Trophoblast cell (in vitro differentiated cells and primary cell): ENCODE results near the gene IST1.

Source experiments
- DNase-seq, 2 donors: peaks; one replicate each; pipeline ENCODE4 v3.0.0-alpha.2; 2016
- H2AFZ ChIP-seq: 2 replicates; pipeline ENCODE4 v1.6.1; 2013; ENCODE audit warnings: low read length, moderate library complexity, mild to moderate bottlenecking; ENCODE audit not compliant: insufficient read depth, poor library complexity
- H2AK5ac ChIP-seq: 2 replicates; pipeline ENCODE4 v1.6.1; 2013; ENCODE audit warnings: mild to moderate bottlenecking, low read length
- H2BK120ac ChIP-seq: 2 replicates; pipeline ENCODE4 v1.6.1; 2013; ENCODE audit warnings: low read length, mild to moderate bottlenecking, moderate library complexity; ENCODE audit not compliant: insufficient read depth, poor library complexity
- H2BK12ac ChIP-seq: 2 replicates; pipeline ENCODE4 v1.6.1; 2013; ENCODE audit warnings: mild to moderate bottlenecking, low read length, moderate library complexity
- H2BK5ac ChIP-seq: 2 replicates; pipeline ENCODE4 v1.6.1; 2013; ENCODE audit warnings: low read length, low read depth, moderate library complexity, mild to moderate bottlenecking; ENCODE audit not compliant: poor library complexity
- H3K14ac ChIP-seq: 2 replicates; pipeline ENCODE4 v1.6.1; 2013; ENCODE audit warnings: mild to moderate bottlenecking, low read length
- H3K18ac ChIP-seq: 2 replicates; pipeline ENCODE4 v1.6.1; 2013; ENCODE audit warnings: mild to moderate bottlenecking, low read length
- H3K23ac ChIP-seq: 2 replicates; pipeline ENCODE4 v1.6.1; 2013; ENCODE audit warnings: low read length
- H3K27ac ChIP-seq: 2 replicates; pipeline ENCODE4 v1.5.1; 2013; ENCODE audit warnings: low read depth, mild to moderate bottlenecking, inconsistent platforms, low read length, moderate library complexity
- H3K27me3 ChIP-seq: 2 replicates; pipeline ENCODE4 v1.6.1; 2013; ENCODE audit warnings: inconsistent platforms, mild to moderate bottlenecking, low read length, moderate library complexity; ENCODE audit not compliant: insufficient read depth
- H3K36me3 ChIP-seq, 2 experiments: 1 replicate in 1 of 2; 2 replicates in 1 of 2; pipeline ENCODE4 v1.6.1; 2013; ENCODE audit warnings: low read length in 2 of 2, mild to moderate bottlenecking in 2 of 2, moderate library complexity in 1 of 2; ENCODE audit not compliant: insufficient read depth in 2 of 2, control insufficient read depth in 1 of 2
- H3K4ac ChIP-seq: 2 replicates; pipeline ENCODE4 v1.6.1; 2013; ENCODE audit warnings: low read depth, mild to moderate bottlenecking, low read length, moderate library complexity
- H3K4me1 ChIP-seq, 2 experiments: 1 replicate in 1 of 2; 2 replicates in 1 of 2; pipeline ENCODE4 v1.6.1; 2013; ENCODE audit warnings: low read length in 2 of 2, mild to moderate bottlenecking in 2 of 2, moderate library complexity in 1 of 2; ENCODE audit not compliant: insufficient read depth in 2 of 2, control insufficient read depth in 1 of 2
- H3K4me2 ChIP-seq: 2 replicates; pipeline ENCODE4 v1.6.1; 2013; ENCODE audit warnings: inconsistent platforms, mild to moderate bottlenecking, low read length, moderate library complexity
- H3K4me3 ChIP-seq: 2 replicates; pipeline ENCODE4 v1.5.1; 2013; ENCODE audit warnings: mild to moderate bottlenecking, low read depth, low read length, inconsistent platforms
- H3K79me1 ChIP-seq: one replicate; pipeline ENCODE4 v1.6.1; 2013; ENCODE audit warnings: low read length
- H3K79me2 ChIP-seq: 2 replicates; pipeline ENCODE4 v1.6.1; 2013; ENCODE audit warnings: low read length, mild to moderate bottlenecking; ENCODE audit not compliant: control insufficient read depth, insufficient read depth, poor library complexity
- H3K9ac ChIP-seq: 2 replicates; pipeline ENCODE4 v1.6.1; 2013; ENCODE audit warnings: mild to moderate bottlenecking, low read length
- H3K9me3 ChIP-seq: 2 replicates; pipeline ENCODE4 v1.6.1; 2013; ENCODE audit warnings: low read depth, mild to moderate bottlenecking, control low read depth, inconsistent platforms, low read length; ENCODE audit not compliant: insufficient read depth
- H4K12ac ChIP-seq: 2 replicates; pipeline ENCODE4 v1.6.1; 2013; ENCODE audit warnings: low read depth, mild to moderate bottlenecking, low read length, moderate library complexity
- H4K8ac ChIP-seq: 2 replicates; pipeline ENCODE4 v1.6.1; 2013; ENCODE audit warnings: low read depth, mild to moderate bottlenecking, low read length, moderate library complexity
- H4K91ac ChIP-seq: one replicate; pipeline ENCODE4 v1.6.1; 2013; ENCODE audit warnings: low read depth, mild to moderate bottlenecking, low read length, moderate library complexity
- WGBS: extraction: QIAGEN DNeasy Blood & Tissue Kit; methylation state at CpG from one replicate; pipeline ENCODE4 v1.1.7; 2013; ENCODE audit warnings: missing lambda C conversion rate; ENCODE audit not compliant: insufficient read length, insufficient coverage; ENCODE audit errors: extremely low coverage; 5-methylcytosine and 5-hydroxymethylcytosine counted together

The IST1 gene

DNA sequence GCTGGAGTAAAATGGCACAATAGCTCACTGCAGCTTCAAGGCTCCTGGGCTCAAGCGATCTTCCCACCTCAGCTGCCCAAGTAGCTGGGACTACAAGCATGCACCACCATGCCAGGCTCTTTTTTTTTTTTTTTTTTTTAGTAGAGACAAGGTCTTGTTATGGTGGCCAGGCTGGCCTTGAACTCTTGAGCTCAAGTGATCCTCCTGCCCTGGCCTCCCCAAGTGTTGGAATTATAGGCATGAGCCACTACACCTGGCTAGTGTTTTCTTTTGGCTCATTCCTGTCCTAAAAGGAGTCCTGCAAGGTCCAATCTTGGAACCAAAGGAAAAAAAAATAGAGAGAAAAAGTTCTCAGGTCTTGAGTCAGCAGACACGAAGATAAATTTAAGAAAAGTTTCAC, 74.0 kb downstream of the IST1 start:
- Histone ChIP-seq H2BK12ac (no peak overlapping the region), H2BK120ac (no peak overlapping the region), H3K79me2 (no peaks in the 10 kb centered on the region), H3K4me1 (peaks cover 0 to 2% of the 10 kb centered on the region in 2 experiments), H4K91ac (no peak overlapping the region), H3K4me3 (no peak overlapping the region), H3K27me3 (no peaks in the 10 kb centered on the region), H4K12ac (no peak overlapping the region), H3K4me2 (no peak overlapping the region), H4K8ac (no peak overlapping the region), H3K9me3 (no peaks in the 10 kb centered on the region), H3K27ac (no peak overlapping the region), H3K79me1 (no peaks in the 10 kb centered on the region), H3K4ac (no peak overlapping the region), H3K23ac (no peak overlapping the region), H3K18ac (no peak overlapping the region), H2AK5ac (no peak overlapping the region), H3K36me3 (no peaks in the 10 kb centered on the region), H2AFZ (no peak overlapping the region), H3K14ac (no peak overlapping the region), H2BK5ac (no peak overlapping the region), H3K9ac (no peak overlapping the region)
- DNase-seq = no peak
- no CpG with 5 or more reads among the region's 2 CpGs for WGBS

DNA sequence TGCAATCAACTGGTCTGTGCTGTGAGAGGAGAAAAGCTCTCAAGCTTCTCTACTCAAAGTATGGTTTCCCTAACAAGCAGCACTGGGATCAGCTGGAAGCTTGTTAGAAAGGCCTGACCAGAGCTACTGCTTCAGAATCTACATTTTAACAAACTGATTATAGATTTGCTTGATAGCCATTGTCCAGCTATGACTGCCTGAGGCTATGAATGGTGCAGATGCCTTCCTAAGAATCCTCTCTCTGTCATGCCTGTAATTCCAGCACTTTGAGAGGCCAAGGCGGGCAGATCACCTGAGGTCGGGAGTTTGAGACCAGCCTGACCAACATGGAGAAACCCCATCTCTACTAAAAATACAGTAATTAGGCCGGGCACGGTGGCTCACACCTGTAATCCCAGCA, 76.2 kb downstream of the IST1 start:
- WGBS = no CpG with 5 or more reads among the region's 4 CpGs
- DNase-seq = peak; percentile 81 to 93

DNA sequence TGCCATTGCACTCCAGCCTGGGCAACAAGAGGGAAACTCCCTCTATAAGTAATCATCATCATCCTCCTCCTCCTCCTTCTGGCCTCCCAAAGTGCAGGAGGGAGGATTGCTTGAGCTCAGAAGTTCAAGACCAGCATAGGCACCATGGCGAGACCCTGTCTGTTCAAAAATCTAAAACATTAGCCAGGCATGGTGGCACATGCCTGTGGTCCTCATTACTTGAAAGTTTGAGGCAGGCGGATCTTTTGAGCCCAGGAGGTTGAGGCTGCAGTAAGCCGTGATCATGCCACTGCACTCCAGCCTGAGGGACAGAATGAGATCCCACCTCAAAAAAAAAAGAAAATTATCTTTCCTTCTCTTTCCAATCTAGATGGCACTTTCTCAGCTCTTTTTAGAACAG, 77.0 kb downstream of the IST1 start:
- no peak overlapping the region for H2AK5ac ChIP-seq
- H3K27ac ChIP-seq = no peak overlapping the region
- no peaks in the 10 kb centered on the region for H3K27me3 ChIP-seq
- no peak overlapping the region for H4K8ac ChIP-seq
- no peak overlapping the region for H3K18ac ChIP-seq
- no peak overlapping the region for H2BK12ac ChIP-seq
- no peak overlapping the region for H2AFZ ChIP-seq
- H3K9ac ChIP-seq = no peak overlapping the region
- peak; percentile 86 to 90 for DNase-seq
- H2BK120ac ChIP-seq = no peak overlapping the region
- H3K23ac ChIP-seq = no peak overlapping the region
- no peaks in the 10 kb centered on the region for H3K79me2 ChIP-seq
- H3K14ac ChIP-seq = no peak overlapping the region
- H3K79me1 ChIP-seq = no peaks in the 10 kb centered on the region
- H3K4ac ChIP-seq = no peak overlapping the region
- no peak overlapping the region for H2BK5ac ChIP-seq
- no peak overlapping the region for H3K4me2 ChIP-seq
- WGBS = no CpG with 5 or more reads among the region's 3 CpGs
- no peaks in the 10 kb centered on the region for H3K9me3 ChIP-seq
- H3K4me1 ChIP-seq = peaks cover 0 to 2% of the 10 kb centered on the region in 2 experiments
- no peak overlapping the region for H4K12ac ChIP-seq
- H4K91ac ChIP-seq = no peak overlapping the region
- no peaks in the 10 kb centered on the region for H3K36me3 ChIP-seq
- H3K4me3 ChIP-seq = no peak overlapping the region

More for the DNA sequence above, 76.2 kb downstream of the IST1 start:
- Histone ChIP-seq H3K4ac (no peak overlapping the region), H3K27me3 (no peaks in the 10 kb centered on the region), H3K4me3 (no peak overlapping the region), H3K4me1 (peaks cover 0 to 2% of the 10 kb centered on the region in 2 experiments), H2AK5ac (no peak overlapping the region), H3K4me2 (no peak overlapping the region), H3K18ac (no peak overlapping the region), H2BK5ac (no peak overlapping the region), H3K27ac (no peak overlapping the region), H3K79me1 (no peaks in the 10 kb centered on the region), H3K79me2 (no peaks in the 10 kb centered on the region), H2AFZ (no peak overlapping the region), H2BK12ac (no peak overlapping the region), H3K23ac (no peak overlapping the region), H2BK120ac (no peak overlapping the region), H4K8ac (no peak overlapping the region), H3K14ac (no peak overlapping the region), H3K9ac (no peak overlapping the region), H4K12ac (no peak overlapping the region), H3K9me3 (no peaks in the 10 kb centered on the region), H3K36me3 (no peaks in the 10 kb centered on the region), H4K91ac (no peak overlapping the region)

DNA sequence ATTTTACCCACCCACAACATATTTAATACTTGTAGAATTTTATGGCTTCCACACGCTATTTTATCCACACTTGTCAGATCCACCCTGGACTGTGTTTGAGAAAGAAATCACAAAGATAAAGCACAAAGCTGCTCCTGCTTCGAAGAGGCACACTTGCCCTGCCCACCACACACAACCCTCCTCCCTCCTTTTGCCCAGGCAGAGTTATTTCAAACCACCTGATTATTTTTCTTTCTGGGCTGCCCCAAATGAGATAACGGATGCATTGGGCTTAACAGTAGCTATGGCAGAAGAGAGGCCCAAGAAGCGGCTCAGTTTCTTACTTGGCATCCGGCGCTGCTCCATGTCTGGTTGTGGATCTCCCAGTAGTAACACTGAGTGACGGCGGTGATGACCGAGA, 77.7 kb downstream of the IST1 start:
- Histone ChIP-seq H2BK12ac (no peak overlapping the region), H3K4me2 (no peak overlapping the region), H4K12ac (no peak overlapping the region), H2AK5ac (no peak overlapping the region), H3K23ac (no peak overlapping the region), H3K36me3 (no peaks in the 10 kb centered on the region), H3K4me1 (peaks cover 0 to 2% of the 10 kb centered on the region in 2 experiments), H3K79me2 (no peaks in the 10 kb centered on the region), H2AFZ (no peak overlapping the region), H3K27ac (no peak overlapping the region), H3K4me3 (no peak overlapping the region), H4K91ac (no peak overlapping the region), H3K18ac (no peak overlapping the region), H2BK120ac (no peak overlapping the region), H2BK5ac (no peak overlapping the region), H3K9ac (no peak overlapping the region), H3K4ac (no peak overlapping the region), H3K9me3 (no peaks in the 10 kb centered on the region), H3K79me1 (no peaks in the 10 kb centered on the region), H3K27me3 (no peaks in the 10 kb centered on the region), H4K8ac (no peak overlapping the region), H3K14ac (no peak overlapping the region)
- peak in 1 of 2 donors; percentile 3 for DNase-seq
- no CpG with 5 or more reads among the region's 9 CpGs for WGBS
